ENCODE results near the gene PRUNE2.

- TF ChIP-seq ZNF274 (IDR thresholded peaks at IDR 0.05; ENCODE audit: low read depth, low read length) (no peak), YY1 (IDR thresholded peaks at IDR 0.05; ENCODE audit: insufficient read depth, insufficient read length) (no peak)
Measured at GRCh38 chr9:76567086-76567485, 338.8 kb downstream of the PRUNE2 start.

All from NT2/D1 (cell line).